K562 (cell line): ENCODE measurements around the gene PGAP3. TPM values are rescaled to one million over a fixed set of nuclear protein-coding genes. Genes with fewer than 3 reads are reported as not detected.

Experiments used
- ARID1B ChIP-seq: fragments of 450-650 bp; IDR thresholded peaks from 2 replicates; pipeline ENCODE4 v1.6.1; 2016; ENCODE audit warnings: antibody characterized with exemption, mild to moderate bottlenecking, inconsistent platforms
- BCOR ChIP-seq: fragments of 450-650 bp; IDR thresholded peaks from 2 replicates; pipeline ENCODE4 v1.6.1; 2016
- BRD9 ChIP-seq: fragments of 450-650 bp; IDR thresholded peaks from 2 replicates; pipeline ENCODE4 v1.6.1; 2018; ENCODE audit warnings: low read depth; ENCODE audit not compliant: partially characterized antibody
- FOS ChIP-seq: IDR thresholded peaks from 3 replicates; pipeline ENCODE4 v1.6.1; 2011; ENCODE audit not compliant: insufficient read length; ENCODE audit errors: extremely low read depth
- HCFC1 ChIP-seq: IDR thresholded peaks from 2 replicates; pipeline ENCODE4 v1.6.1; 2012; ENCODE audit warnings: low read depth, low read length, improper control_type of control experiment
- JUND ChIP-seq, 2 experiments: IDR thresholded peaks; 2 replicates in 1 of 2; 3 replicates in 1 of 2; pipeline ENCODE4 v1.6.1; 2011; ENCODE audit warnings: borderline replicate concordance in 2 of 2, low read depth in 2 of 2, low read length in 2 of 2, improper control_type of control experiment in 1 of 2, missing biosample characterization in 1 of 2, missing genetic modification characterization in 1 of 2, missing genetic modification reagents in 1 of 2
- KLF16 ChIP-seq: IDR thresholded peaks from 2 replicates; pipeline ENCODE4 v1.6.1; 2016; ENCODE audit warnings: antibody characterized with exemption
- NR2C1 ChIP-seq, 2 experiments: fragments of 450-650 bp; IDR thresholded peaks; 2 replicates each; pipeline ENCODE4 v1.6.1; 2017; ENCODE audit warnings: mild to moderate bottlenecking in 2 of 2, antibody characterized with exemption in 1 of 2, inconsistent platforms in 1 of 2, missing compliant biosample characterization in 1 of 2, missing genetic modification characterization in 1 of 2
- NR2C2 ChIP-seq, 2 experiments: fragments of 200-800 bp in 1 of 2; sonication (Bioruptor generic) in 1 of 2; sonication (generic) in 1 of 2; formaldehyde crosslinking in 1 of 2; IDR thresholded peaks; 2 replicates each; pipeline versions ENCODE4 v1.6.1 to v1.8.0; 2016 to 2022; ENCODE audit warnings: mild to moderate bottlenecking in 1 of 2, missing compliant biosample characterization in 1 of 2, missing genetic modification characterization in 1 of 2, missing genetic modification reagents in 1 of 2
- RAD21 ChIP-seq, 2 experiments: fragments of 250-450 bp in 1 of 2; fragments of 450-650 bp in 1 of 2; sonication (Bioruptor Pico) in 1 of 2; formaldehyde crosslinking in 1 of 2; IDR thresholded peaks in 1 of 2; conservative IDR thresholded peaks in 1 of 2; 2 replicates each; pipeline versions ENCODE4 v1.4.0 to v1.8.0; 2020 to 2022; ENCODE audit warnings: mild to moderate bottlenecking in 2 of 2, moderate library complexity in 1 of 2
- SMARCA4 ChIP-seq: fragments of 450-650 bp; IDR thresholded peaks from 2 replicates; pipeline ENCODE4 v1.6.1; 2016
- SMARCC2 ChIP-seq: fragments of 450-650 bp; IDR thresholded peaks from 2 replicates; pipeline ENCODE4 v1.6.1; 2017; ENCODE audit warnings: antibody characterized with exemption, moderate library complexity, mild to moderate bottlenecking, low read depth
- ZBTB7A ChIP-seq: IDR thresholded peaks from 2 replicates; pipeline ENCODE4 v1.6.1; 2011; ENCODE audit warnings: low read depth, mild to moderate bottlenecking, low read length, moderate library complexity, borderline replicate concordance; ENCODE audit not compliant: control insufficient read depth
- ZNF445 ChIP-seq: fragments of 250-450 bp; sonication (Bioruptor Pico); IDR thresholded peaks from 2 replicates; pipeline ENCODE4 v1.4.0; 2020; ENCODE audit warnings: low read depth, mild to moderate bottlenecking, moderate library complexity
- ZNF583 ChIP-seq: fragments of 250-450 bp; sonication (Bioruptor Pico); IDR thresholded peaks from 2 replicates; pipeline ENCODE4 v1.4.0; 2020
- polyA plus RNA-seq, 8 experiments: library from polyadenylated mRNA; depleted of rRNA in 4 of 8; stranded (reverse) in 5 of 8; unstranded in 3 of 8; fragments of >200 nt; fragmentation: Nextera tagmentation in 2 of 8; fragmentation: Illumina TruSeq in 1 of 8; extraction: Ambion mirVana in 2 of 8; extraction: Trizol in 1 of 8; gene quantifications; 2 replicates each; pipeline versions ENCODE4 v1.2.1 to v1.2.3, GENCODE V29; 2011 to 2014; ENCODE audit warnings: inconsistent platforms in 1 of 8, missing spikeins in 1 of 8
- total RNA-seq, 7 experiments: library from RNA; depleted of rRNA in 6 of 7; stranded (reverse); fragments of >200 nt in 6 of 7; fragmentation: Illumina TruSeq in 2 of 7; extraction: Trizol in 2 of 7; gene quantifications; 2 replicates each; pipeline versions ENCODE4 v1.2.1 to v1.2.3, GENCODE V29; 2011 to 2021; ENCODE audit warnings: low replicate concordance in 1 of 7
- TF ChIP-seq, protein P1 (sequence below), 3 experiments: IDR thresholded peaks in 2 of 3; conservative IDR thresholded peaks in 1 of 3; 2 replicates each; pipeline ENCODE4 v1.5.1; 2011 to 2012; ENCODE audit warnings: low read length in 3 of 3, mild to moderate bottlenecking in 3 of 3, control low read depth in 2 of 3, improper control_type of control experiment in 1 of 3, inconsistent platforms in 1 of 3, low read depth in 1 of 3, mixed read lengths in 1 of 3, moderate library complexity in 1 of 3; ENCODE audit not compliant: insufficient read depth in 2 of 3
- TF ChIP-seq, protein P2 (sequence below): fragments of 200-800 bp; sonication (Bioruptor generic); IDR thresholded peaks from 2 replicates; pipeline ENCODE4 v1.6.1; 2017; ENCODE audit warnings: missing genetic modification characterization, missing compliant biosample characterization
- TF ChIP-seq, protein P3 (sequence below): IDR thresholded peaks from 2 replicates; pipeline ENCODE4 v1.6.1; 2011; ENCODE audit warnings: borderline replicate concordance, low read depth, mild to moderate bottlenecking, moderate library complexity, low read length; ENCODE audit not compliant: insufficient read depth, poor library complexity, severe bottlenecking
- TF ChIP-seq, protein P4 (sequence below): sonication (generic); formaldehyde crosslinking; IDR thresholded peaks from 2 replicates; pipeline ENCODE4 v1.8.0; 2022; ENCODE audit warnings: missing genetic modification reagents, mild to moderate bottlenecking, moderate library complexity, borderline replicate concordance

PGAP3 gene
- total and polyA plus RNA-seq, 9 of the 15 experiments (the other 6 are each of a cell fraction or from before 2014, with no cell fraction given), result 0.38 to 9.4 (median 4.5) TPM

DNA sequence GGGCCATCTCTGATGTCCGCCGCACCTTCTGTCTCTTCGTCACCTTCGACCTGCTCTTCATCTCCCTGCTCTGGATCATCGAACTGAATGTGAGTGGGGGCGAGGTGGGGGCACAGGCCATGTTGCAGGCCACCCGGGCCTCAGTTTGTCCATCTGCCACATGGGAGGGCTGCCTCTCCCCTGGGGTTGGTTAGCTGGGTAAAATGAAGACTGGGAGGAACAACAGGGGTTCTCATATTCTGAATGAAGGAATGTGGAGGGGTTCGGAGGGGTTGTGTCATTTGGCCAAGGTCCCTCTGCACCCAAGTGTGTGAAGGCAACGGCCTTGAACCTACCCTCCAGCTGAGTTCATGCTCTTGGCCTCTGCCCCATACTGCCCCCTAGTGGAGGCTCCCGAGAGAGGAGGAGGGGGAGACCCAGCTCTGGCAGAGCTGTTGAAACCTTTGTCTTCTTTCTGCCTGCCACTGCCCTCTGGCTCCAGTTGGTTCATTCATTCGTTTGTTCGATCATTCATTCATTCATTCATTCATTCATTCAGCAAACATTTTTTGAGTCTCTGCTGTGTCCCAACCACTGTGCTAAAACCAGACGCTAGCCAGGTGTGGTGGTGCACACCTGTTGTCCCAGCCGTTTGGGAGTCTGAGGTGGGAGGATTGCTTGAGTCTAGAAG, 34.1 kb downstream of the PGAP3 start (continued):
- TF ChIP-seq, protein P1, sequence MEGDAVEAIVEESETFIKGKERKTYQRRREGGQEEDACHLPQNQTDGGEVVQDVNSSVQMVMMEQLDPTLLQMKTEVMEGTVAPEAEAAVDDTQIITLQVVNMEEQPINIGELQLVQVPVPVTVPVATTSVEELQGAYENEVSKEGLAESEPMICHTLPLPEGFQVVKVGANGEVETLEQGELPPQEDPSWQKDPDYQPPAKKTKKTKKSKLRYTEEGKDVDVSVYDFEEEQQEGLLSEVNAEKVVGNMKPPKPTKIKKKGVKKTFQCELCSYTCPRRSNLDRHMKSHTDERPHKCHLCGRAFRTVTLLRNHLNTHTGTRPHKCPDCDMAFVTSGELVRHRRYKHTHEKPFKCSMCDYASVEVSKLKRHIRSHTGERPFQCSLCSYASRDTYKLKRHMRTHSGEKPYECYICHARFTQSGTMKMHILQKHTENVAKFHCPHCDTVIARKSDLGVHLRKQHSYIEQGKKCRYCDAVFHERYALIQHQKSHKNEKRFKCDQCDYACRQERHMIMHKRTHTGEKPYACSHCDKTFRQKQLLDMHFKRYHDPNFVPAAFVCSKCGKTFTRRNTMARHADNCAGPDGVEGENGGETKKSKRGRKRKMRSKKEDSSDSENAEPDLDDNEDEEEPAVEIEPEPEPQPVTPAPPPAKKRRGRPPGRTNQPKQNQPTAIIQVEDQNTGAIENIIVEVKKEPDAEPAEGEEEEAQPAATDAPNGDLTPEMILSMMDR (IDR thresholded peaks at IDR 0.05 in 2 of 3, conservative IDR thresholded peaks at IDR 0.05 in 1 of 3; ENCODE audit: insufficient read depth in 2 of 3, low read depth in 1 of 3, low read length in 3 of 3), result peak; percentile 90 to 96 (median 91)
- TF ChIP-seq, protein P2, sequence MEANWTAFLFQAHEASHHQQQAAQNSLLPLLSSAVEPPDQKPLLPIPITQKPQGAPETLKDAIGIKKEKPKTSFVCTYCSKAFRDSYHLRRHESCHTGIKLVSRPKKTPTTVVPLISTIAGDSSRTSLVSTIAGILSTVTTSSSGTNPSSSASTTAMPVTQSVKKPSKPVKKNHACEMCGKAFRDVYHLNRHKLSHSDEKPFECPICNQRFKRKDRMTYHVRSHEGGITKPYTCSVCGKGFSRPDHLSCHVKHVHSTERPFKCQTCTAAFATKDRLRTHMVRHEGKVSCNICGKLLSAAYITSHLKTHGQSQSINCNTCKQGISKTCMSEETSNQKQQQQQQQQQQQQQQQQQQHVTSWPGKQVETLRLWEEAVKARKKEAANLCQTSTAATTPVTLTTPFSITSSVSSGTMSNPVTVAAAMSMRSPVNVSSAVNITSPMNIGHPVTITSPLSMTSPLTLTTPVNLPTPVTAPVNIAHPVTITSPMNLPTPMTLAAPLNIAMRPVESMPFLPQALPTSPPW (CRISPR knock-in tag), result peak; percentile 66
- TF ChIP-seq JUND (IDR thresholded peaks at IDR 0.05; ENCODE audit: borderline replicate concordance, low read depth, low read length), result peak; percentile 22; the same call in 1 of the 2 replicates
- TF ChIP-seq JUND (tag; IDR thresholded peaks at IDR 0.05; ENCODE audit: borderline replicate concordance, low read depth, low read length), result no peak
- no peak for TF ChIP-seq FOS
- peak; percentile 84 for TF ChIP-seq BCOR
- TF ChIP-seq ARID1B, result 0 out of 2 replicates have a peak, but pooled peaks have one; percentile 13
- 0 out of 2 replicates have a peak, but pooled peaks have one; percentile 29 for TF ChIP-seq ZNF583 (CRISPR knock-in tag)
- TF ChIP-seq KLF16, result peak; percentile 72
- no peak for TF ChIP-seq NR2C2 (CRISPR knock-in tag; IDR thresholded peaks at IDR 0.05)
- 0 out of 2 replicates have a peak, but pooled peaks have one; percentile 44 for TF ChIP-seq NR2C2 (tag; IDR thresholded peaks at IDR 0.05)
- TF ChIP-seq ZNF445 (CRISPR knock-in tag), result no peak
- TF ChIP-seq ZBTB7A, result peak; percentile 35; the same call in 1 of the 2 replicates
- peak; percentile 68 for TF ChIP-seq SMARCA4
- TF ChIP-seq, protein P3, sequence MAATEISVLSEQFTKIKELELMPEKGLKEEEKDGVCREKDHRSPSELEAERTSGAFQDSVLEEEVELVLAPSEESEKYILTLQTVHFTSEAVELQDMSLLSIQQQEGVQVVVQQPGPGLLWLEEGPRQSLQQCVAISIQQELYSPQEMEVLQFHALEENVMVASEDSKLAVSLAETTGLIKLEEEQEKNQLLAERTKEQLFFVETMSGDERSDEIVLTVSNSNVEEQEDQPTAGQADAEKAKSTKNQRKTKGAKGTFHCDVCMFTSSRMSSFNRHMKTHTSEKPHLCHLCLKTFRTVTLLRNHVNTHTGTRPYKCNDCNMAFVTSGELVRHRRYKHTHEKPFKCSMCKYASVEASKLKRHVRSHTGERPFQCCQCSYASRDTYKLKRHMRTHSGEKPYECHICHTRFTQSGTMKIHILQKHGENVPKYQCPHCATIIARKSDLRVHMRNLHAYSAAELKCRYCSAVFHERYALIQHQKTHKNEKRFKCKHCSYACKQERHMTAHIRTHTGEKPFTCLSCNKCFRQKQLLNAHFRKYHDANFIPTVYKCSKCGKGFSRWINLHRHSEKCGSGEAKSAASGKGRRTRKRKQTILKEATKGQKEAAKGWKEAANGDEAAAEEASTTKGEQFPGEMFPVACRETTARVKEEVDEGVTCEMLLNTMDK, result peak; percentile 79
- TF ChIP-seq SMARCC2, result peak; percentile 46; the same call in 1 of the 2 replicates
- no peak for TF ChIP-seq NR2C1 (IDR thresholded peaks at IDR 0.05)
- peak; percentile 49; the same call in 1 of the 2 replicates for TF ChIP-seq NR2C1 (tag; IDR thresholded peaks at IDR 0.05)
- peak; percentile 30 to 70 for TF ChIP-seq RAD21 (CRISPR knock-in tag; conservative IDR thresholded peaks at IDR 0.05 in 1 of 2, IDR thresholded peaks at IDR 0.05 in 1 of 2)
- TF ChIP-seq, protein P4, sequence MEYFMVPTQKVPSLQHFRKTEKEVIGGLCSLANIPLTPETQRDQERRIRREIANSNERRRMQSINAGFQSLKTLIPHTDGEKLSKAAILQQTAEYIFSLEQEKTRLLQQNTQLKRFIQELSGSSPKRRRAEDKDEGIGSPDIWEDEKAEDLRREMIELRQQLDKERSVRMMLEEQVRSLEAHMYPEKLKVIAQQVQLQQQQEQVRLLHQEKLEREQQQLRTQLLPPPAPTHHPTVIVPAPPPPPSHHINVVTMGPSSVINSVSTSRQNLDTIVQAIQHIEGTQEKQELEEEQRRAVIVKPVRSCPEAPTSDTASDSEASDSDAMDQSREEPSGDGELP (CRISPR knock-in tag), result peak; percentile 82
- no peak for TF ChIP-seq HCFC1
- peak; percentile 22 for TF ChIP-seq BRD9
